Mesendoderm (in vitro differentiated cells): ENCODE measurements around the gene DOCK8.

Experiments used
- DNase-seq: peaks from one replicate; pipeline ENCODE4 v3.0.0; 2013
- H2AK5ac ChIP-seq: 2 replicates; pipeline ENCODE4 v1.6.1; 2013; ENCODE audit warnings: low read length, inconsistent platforms
- H2BK120ac ChIP-seq: 2 replicates; pipeline ENCODE4 v1.6.1; 2013; ENCODE audit warnings: low read depth, mild to moderate bottlenecking, low read length, moderate library complexity, mixed read lengths
- H2BK15ac ChIP-seq: replicated peaks from 2 replicates; pipeline ENCODE4 v1.6.1; 2013; ENCODE audit warnings: low read depth, mild to moderate bottlenecking, moderate library complexity
- H2BK5ac ChIP-seq: 2 replicates; pipeline ENCODE4 v1.6.1; 2013; ENCODE audit warnings: low read length, inconsistent platforms
- H3K18ac ChIP-seq: 2 replicates; pipeline ENCODE4 v1.6.1; 2013; ENCODE audit warnings: mild to moderate bottlenecking, low read length, mixed read lengths
- H3K23ac ChIP-seq: one replicate; pipeline ENCODE4 v1.6.1; 2013; ENCODE audit warnings: low read length
- H3K27ac ChIP-seq: 2 replicates; pipeline ENCODE4 v1.5.1; 2013; ENCODE audit warnings: low read depth, mild to moderate bottlenecking, inconsistent platforms, low read length, moderate library complexity
- H3K27me3 ChIP-seq: 2 replicates; pipeline ENCODE4 v1.6.1; 2013; ENCODE audit warnings: low read length, control low read depth, mild to moderate bottlenecking, inconsistent platforms; ENCODE audit not compliant: insufficient read depth, poor library complexity
- H3K36me3 ChIP-seq: 2 replicates; pipeline ENCODE4 v1.6.1; 2013; ENCODE audit warnings: low read length, inconsistent platforms; ENCODE audit not compliant: control insufficient read depth, insufficient read depth
- H3K4ac ChIP-seq: one replicate; pipeline ENCODE4 v1.6.1; 2013; ENCODE audit warnings: low read depth, mild to moderate bottlenecking, low read length, moderate library complexity
- H3K4me1 ChIP-seq: 2 replicates; pipeline ENCODE4 v1.6.1; 2013; ENCODE audit warnings: low read depth, low read length, inconsistent platforms; ENCODE audit not compliant: control insufficient read depth
- H3K4me2 ChIP-seq: 2 replicates; pipeline ENCODE4 v1.6.1; 2013; ENCODE audit warnings: low read length
- H3K4me3 ChIP-seq: 2 replicates; pipeline ENCODE4 v1.5.1; 2013; ENCODE audit warnings: mild to moderate bottlenecking, low read length
- H3K56ac ChIP-seq: one replicate; pipeline ENCODE4 v1.6.1; 2013; ENCODE audit warnings: low read length
- H3K79me1 ChIP-seq: 2 replicates; pipeline ENCODE4 v1.6.1; 2013; ENCODE audit warnings: low read length, inconsistent platforms
- H3K79me2 ChIP-seq: 2 replicates; pipeline ENCODE4 v1.6.1; 2013; ENCODE audit warnings: mild to moderate bottlenecking, low read length; ENCODE audit not compliant: control insufficient read depth, insufficient read depth
- H3K9ac ChIP-seq: 2 replicates; pipeline ENCODE4 v1.6.1; 2013; ENCODE audit warnings: low read length, inconsistent platforms
- H4K5ac ChIP-seq: one replicate; pipeline ENCODE4 v1.6.1; 2013; ENCODE audit warnings: low read length
- H4K8ac ChIP-seq: one replicate; pipeline ENCODE4 v1.6.1; 2013; ENCODE audit warnings: low read depth, mild to moderate bottlenecking, control low read depth, low read length, moderate library complexity
- WGBS: extraction: QIAGEN DNeasy Blood & Tissue Kit; methylation state at CpG from one replicate; pipeline ENCODE4 v1.1.7; 2013; ENCODE audit warnings: low lambda C conversion rate, missing lambda C conversion rate; ENCODE audit not compliant: insufficient coverage; ENCODE audit errors: extremely low coverage; 5-methylcytosine and 5-hydroxymethylcytosine counted together

The DOCK8 gene

GRCh38 chr9:470552-471194 lies 256.0 kb downstream of the DOCK8 start:
- Histone ChIP-seq H3K27ac (no peak overlapping the region), H3K18ac (no peak overlapping the region)
- DNase-seq, result no peak

GRCh38 chr9:471320-471719 lies 256.7 kb downstream of the DOCK8 start:
- no peak overlapping the region for H2BK120ac ChIP-seq
- H3K9ac ChIP-seq, result no peak overlapping the region
- no peak overlapping the region for H3K56ac ChIP-seq
- no peaks in the 10 kb centered on the region for H3K4me1 ChIP-seq
- H3K4me2 ChIP-seq, result no peak overlapping the region
- no peak overlapping the region for H3K4me3 ChIP-seq
- no peak overlapping the region for H4K5ac ChIP-seq
- H3K27ac ChIP-seq, result no peak overlapping the region
- H3K27me3 ChIP-seq, result no peaks in the 10 kb centered on the region
- H2BK5ac ChIP-seq, result no peak overlapping the region
- no peak overlapping the region for H2AK5ac ChIP-seq
- no peak overlapping the region for H3K4ac ChIP-seq
- WGBS, result no CpG with 5 or more reads among the region's 4 CpGs
- H4K8ac ChIP-seq, result no peak overlapping the region
- H3K36me3 ChIP-seq, result no peaks in the 10 kb centered on the region
- H3K79me2 ChIP-seq, result no peaks in the 10 kb centered on the region
- no peaks in the 10 kb centered on the region for H3K79me1 ChIP-seq
- DNase-seq, result no peak
- H3K18ac ChIP-seq, result no peak overlapping the region
- H3K23ac ChIP-seq, result no peak overlapping the region
- no peak overlapping the region for H2BK15ac ChIP-seq

More at GRCh38 chr9:470552-471194, 256.0 kb downstream of the DOCK8 start:
- peak overlapping the region; percentile 85 for H3K56ac ChIP-seq
- H3K36me3 ChIP-seq, result no peaks in the 10 kb centered on the region
- H2BK5ac ChIP-seq, result no peak overlapping the region
- H3K4ac ChIP-seq, result no peak overlapping the region
- no CpG with 5 or more reads among the region's 9 CpGs for WGBS
- no peak overlapping the region for H2AK5ac ChIP-seq
- no peak overlapping the region for H2BK120ac ChIP-seq
- no peaks in the 10 kb centered on the region for H3K79me2 ChIP-seq
- no peak overlapping the region for H4K5ac ChIP-seq
- H4K8ac ChIP-seq, result no peak overlapping the region
- H3K4me1 ChIP-seq, result no peaks in the 10 kb centered on the region
- no peak overlapping the region for H2BK15ac ChIP-seq
- H3K23ac ChIP-seq, result no peak overlapping the region
- H3K4me2 ChIP-seq, result peak overlapping the region; percentile 19
- H3K9ac ChIP-seq, result peak overlapping the region; percentile 39
- H3K27me3 ChIP-seq, result no peaks in the 10 kb centered on the region
- no peak overlapping the region for H3K4me3 ChIP-seq
- H3K79me1 ChIP-seq, result no peaks in the 10 kb centered on the region

- Histone ChIP-seq H3K79me1 (no peaks in the 10 kb centered on the region), H3K9ac (no peak overlapping the region), H3K4me1 (no peaks in the 10 kb centered on the region), H3K36me3 (no peaks in the 10 kb centered on the region), H3K23ac (no peak overlapping the region), H3K4me2 (no peak overlapping the region), H3K79me2 (no peaks in the 10 kb centered on the region), H4K5ac (no peak overlapping the region), H3K4me3 (no peak overlapping the region), H2BK15ac (no peak overlapping the region), H3K56ac (peak overlapping the region; percentile 34), H2BK5ac (no peak overlapping the region), H2AK5ac (no peak overlapping the region), H3K27ac (no peak overlapping the region), H3K18ac (no peak overlapping the region), H2BK120ac (no peak overlapping the region), H4K8ac (no peak overlapping the region), H3K27me3 (no peaks in the 10 kb centered on the region), H3K4ac (no peak overlapping the region)
- DNase-seq, result no peak
- no CpG with 5 or more reads among the region's 7 CpGs for WGBS
These were observed 257.9 kb downstream of the DOCK8 start for GRCh38 chr9:472479-473075.

GRCh38 chr9:477193-477592 lies 262.5 kb downstream of the DOCK8 start:
- H2BK120ac ChIP-seq, result no peak overlapping the region
- no peaks in the 10 kb centered on the region for H3K27me3 ChIP-seq
- H2BK15ac ChIP-seq, result no peak overlapping the region
- no peak overlapping the region for H3K56ac ChIP-seq
- H3K36me3 ChIP-seq, result no peaks in the 10 kb centered on the region
- H3K4me2 ChIP-seq, result no peak overlapping the region
- H3K79me2 ChIP-seq, result no peaks in the 10 kb centered on the region
- no peak overlapping the region for H3K4me3 ChIP-seq
- no peak overlapping the region for H4K8ac ChIP-seq
- no peak overlapping the region for H3K9ac ChIP-seq
- DNase-seq, result peak; percentile 24
- no peaks in the 10 kb centered on the region for H3K4me1 ChIP-seq
- H3K18ac ChIP-seq, result no peak overlapping the region
- no peak overlapping the region for H3K23ac ChIP-seq
- no peak overlapping the region for H4K5ac ChIP-seq
- H2AK5ac ChIP-seq, result no peak overlapping the region
- H3K4ac ChIP-seq, result no peak overlapping the region
- no peaks in the 10 kb centered on the region for H3K79me1 ChIP-seq
- H3K27ac ChIP-seq, result no peak overlapping the region
- H2BK5ac ChIP-seq, result no peak overlapping the region

- H2BK120ac ChIP-seq, result no peak overlapping the region
- H3K4me3 ChIP-seq, result no peak overlapping the region
- no peak overlapping the region for H3K9ac ChIP-seq
- no peak overlapping the region for H4K8ac ChIP-seq
- WGBS, result no CpG with 5 or more reads among the region's 4 CpGs
- H3K56ac ChIP-seq, result no peak overlapping the region
- no peak overlapping the region for H4K5ac ChIP-seq
- no peak overlapping the region for H3K23ac ChIP-seq
- H3K4me1 ChIP-seq, result no peaks in the 10 kb centered on the region
- no peaks in the 10 kb centered on the region for H3K27me3 ChIP-seq
- H3K18ac ChIP-seq, result no peak overlapping the region
- no peaks in the 10 kb centered on the region for H3K36me3 ChIP-seq
- H2BK5ac ChIP-seq, result no peak overlapping the region
- H3K4ac ChIP-seq, result no peak overlapping the region
- no peak overlapping the region for H2AK5ac ChIP-seq
- no peak for DNase-seq
- no peaks in the 10 kb centered on the region for H3K79me1 ChIP-seq
- H2BK15ac ChIP-seq, result no peak overlapping the region
- no peak overlapping the region for H3K27ac ChIP-seq
- H3K79me2 ChIP-seq, result no peaks in the 10 kb centered on the region
- no peak overlapping the region for H3K4me2 ChIP-seq
These were observed 264.8 kb downstream of the DOCK8 start for GRCh38 chr9:479304-479970.
